ENCODE data around the gene NRXN3.

NRXN3 gene

GRCh38 chr14:79465651-79466050 lies 1295.5 kb downstream of the NRXN3 start:
- no peak for DNase-seq

- DNase-seq, result no peak
Observed at GRCh38 chr14:79466938-79467527, 1296.9 kb downstream of the NRXN3 start.

- DNase-seq, result no peak
Observed at GRCh38 chr14:79467835-79468234, 1297.7 kb downstream of the NRXN3 start.

- no peak for DNase-seq
Observed at GRCh38 chr14:79468486-79468885, 1298.3 kb downstream of the NRXN3 start.

- DNase-seq, result no peak
Observed at GRCh38 chr14:79473651-79474050, 1303.5 kb downstream of the NRXN3 start.

GRCh38 chr14:79475887-79476532 lies 1305.8 kb downstream of the NRXN3 start:
- DNase-seq, result no peak

GRCh38 chr14:79476552-79476951 lies 1306.4 kb downstream of the NRXN3 start:
- DNase-seq, result no peak

GRCh38 chr14:79480212-79480611 lies 1310.0 kb downstream of the NRXN3 start:
- no peak for DNase-seq

GRCh38 chr14:79482825-79483224 lies 1312.7 kb downstream of the NRXN3 start:
- no peak for DNase-seq

GRCh38 chr14:79483477-79484388 lies 1313.6 kb downstream of the NRXN3 start:
- no peak for DNase-seq

GRCh38 chr14:79487632-79488031 lies 1317.5 kb downstream of the NRXN3 start:
- no peak for DNase-seq

- DNase-seq, result no peak
Observed at GRCh38 chr14:79491161-79491560, 1321.0 kb downstream of the NRXN3 start.

- no peak for DNase-seq
Observed at GRCh38 chr14:79493081-79493645, 1323.0 kb downstream of the NRXN3 start.

GRCh38 chr14:79496701-79497100 lies 1326.5 kb downstream of the NRXN3 start:
- DNase-seq, result no peak

- no peak for DNase-seq
Observed at GRCh38 chr14:79500489-79500888, 1330.3 kb downstream of the NRXN3 start.

- DNase-seq, result no peak
Observed at GRCh38 chr14:79502136-79502750, 1332.1 kb downstream of the NRXN3 start.

- no peak for DNase-seq
Observed at GRCh38 chr14:79502751-79503148, 1332.6 kb downstream of the NRXN3 start.

GRCh38 chr14:79510659-79511058 lies 1340.5 kb downstream of the NRXN3 start:
- DNase-seq, result no peak

- no peak for DNase-seq
Observed at GRCh38 chr14:79511146-79511545, 1341.0 kb downstream of the NRXN3 start.

- DNase-seq, result no peak
Observed at GRCh38 chr14:79513446-79513845, 1343.3 kb downstream of the NRXN3 start.

GRCh38 chr14:79514700-79515099 lies 1344.5 kb downstream of the NRXN3 start:
- no peak for DNase-seq

GRCh38 chr14:79515158-79515557 lies 1345.0 kb downstream of the NRXN3 start:
- no peak for DNase-seq

- DNase-seq, result no peak
Observed at GRCh38 chr14:79516009-79516408, 1345.8 kb downstream of the NRXN3 start.
